Heart left ventricle (tissue), 13 donors: ENCODE data around the gene DSCAML1.

ENCODE experiments used
- POLR2A ChIP-seq, 2 donors: fragments of 450-650 bp; IDR thresholded peaks; one replicate each; pipeline ENCODE4 v1.6.1; 2017; ENCODE audit warnings: antibody characterized with exemption in 2 of 2, mild to moderate bottlenecking in 2 of 2, moderate library complexity in 2 of 2
- TF ChIP-seq, protein P1 (sequence below), 12 donors: fragments of 200-600 bp; sonication (generic) in 4 of 12; IDR thresholded peaks; one replicate each; pipeline versions ENCODE4 v1.5.0 to v1.8.0; 2018 to 2022; ENCODE audit warnings: antibody characterized with exemption in 12 of 12, mild to moderate bottlenecking in 5 of 12
- donor health status: ischemic (EF 13 %, LVEDD 7.1; RV severe dilation, severe dysfunction).
- donor health status: DM: no; HTN: yes; CAD: no.
- donor health status: DM: no; HTN: no; CAD: no.
- donor health status: ischemic (EF 25% LVEDD 6.9; RV normal size, moderate dysfunction).
- donor health status: ischemic (EF 25% LVEDD 5.7; RV mildly dilated, moderate dysfunction).
- donor health status: ischemic (EF 35%, LVEDD 5.7; RV mildly dilated, moderate dysfunction).
- donor health status: nonischemic (EF 11% LVEDD 7.7; RV severe dilation, severe dysfunction).
- donor health status: DM: yes; HTN: yes; CAD: no.
- donor health status: PGD.
- donor health status: ischemic (EF 29% LVEDD 5.4; RV normal size, mild dysfunction).
- donor health status: nonischemic (EF 23%, LVEDD 6.1; RV moderate dilation, normal function).

DNA sequence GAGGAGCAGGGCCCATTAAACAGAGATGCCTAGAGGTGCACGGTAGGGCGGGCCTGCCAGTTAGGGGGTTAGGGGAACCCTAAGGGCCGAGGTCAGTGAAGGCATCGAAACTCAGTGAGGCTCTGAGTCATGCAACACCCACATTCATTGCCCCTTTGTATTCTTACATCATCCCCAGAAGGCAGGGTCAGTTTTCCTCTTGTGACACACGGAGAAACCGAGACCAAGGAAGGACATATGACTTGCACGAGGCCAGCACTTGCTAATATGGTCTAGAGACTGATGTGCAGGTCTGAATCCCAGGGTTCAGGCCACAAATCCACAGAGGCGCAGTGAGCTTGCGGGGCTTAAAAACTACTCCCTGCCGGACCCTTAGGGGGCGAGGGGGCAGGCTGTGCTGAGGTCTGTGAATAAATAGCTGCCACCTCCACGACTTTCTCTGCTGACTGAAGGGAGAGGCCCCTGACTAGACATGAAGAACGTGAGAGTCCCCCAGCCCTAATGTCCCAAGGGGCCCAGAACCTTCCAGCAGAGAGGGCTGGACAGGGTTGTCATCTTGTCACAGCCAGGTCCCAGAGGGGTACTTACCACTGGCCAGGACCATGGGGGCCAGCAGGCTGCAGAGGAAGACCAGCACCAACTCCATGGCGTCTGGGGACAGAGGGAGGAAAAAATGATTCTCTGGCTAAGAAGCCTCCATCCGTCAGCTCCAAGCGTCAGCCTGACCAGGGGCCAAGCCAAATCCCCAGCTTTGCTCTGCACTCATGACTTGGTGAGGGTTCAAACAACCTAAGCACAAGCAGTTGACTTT, 45.3 kb upstream of the DSCAML1 start:
- TF ChIP-seq, protein P1, sequence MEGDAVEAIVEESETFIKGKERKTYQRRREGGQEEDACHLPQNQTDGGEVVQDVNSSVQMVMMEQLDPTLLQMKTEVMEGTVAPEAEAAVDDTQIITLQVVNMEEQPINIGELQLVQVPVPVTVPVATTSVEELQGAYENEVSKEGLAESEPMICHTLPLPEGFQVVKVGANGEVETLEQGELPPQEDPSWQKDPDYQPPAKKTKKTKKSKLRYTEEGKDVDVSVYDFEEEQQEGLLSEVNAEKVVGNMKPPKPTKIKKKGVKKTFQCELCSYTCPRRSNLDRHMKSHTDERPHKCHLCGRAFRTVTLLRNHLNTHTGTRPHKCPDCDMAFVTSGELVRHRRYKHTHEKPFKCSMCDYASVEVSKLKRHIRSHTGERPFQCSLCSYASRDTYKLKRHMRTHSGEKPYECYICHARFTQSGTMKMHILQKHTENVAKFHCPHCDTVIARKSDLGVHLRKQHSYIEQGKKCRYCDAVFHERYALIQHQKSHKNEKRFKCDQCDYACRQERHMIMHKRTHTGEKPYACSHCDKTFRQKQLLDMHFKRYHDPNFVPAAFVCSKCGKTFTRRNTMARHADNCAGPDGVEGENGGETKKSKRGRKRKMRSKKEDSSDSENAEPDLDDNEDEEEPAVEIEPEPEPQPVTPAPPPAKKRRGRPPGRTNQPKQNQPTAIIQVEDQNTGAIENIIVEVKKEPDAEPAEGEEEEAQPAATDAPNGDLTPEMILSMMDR (IDR thresholded peaks at IDR 0.05) = no peak
- no peak for TF ChIP-seq POLR2A (IDR thresholded peaks at IDR 0.05)
